Measurements from ENCODE around the gene CDH23.
"Not testable (repeated sequence)": the region's sequence is repeated elsewhere in the genome, so short reads cannot be mapped to it uniquely, and the experiment has no call there.

Gene CDH23

DNA sequence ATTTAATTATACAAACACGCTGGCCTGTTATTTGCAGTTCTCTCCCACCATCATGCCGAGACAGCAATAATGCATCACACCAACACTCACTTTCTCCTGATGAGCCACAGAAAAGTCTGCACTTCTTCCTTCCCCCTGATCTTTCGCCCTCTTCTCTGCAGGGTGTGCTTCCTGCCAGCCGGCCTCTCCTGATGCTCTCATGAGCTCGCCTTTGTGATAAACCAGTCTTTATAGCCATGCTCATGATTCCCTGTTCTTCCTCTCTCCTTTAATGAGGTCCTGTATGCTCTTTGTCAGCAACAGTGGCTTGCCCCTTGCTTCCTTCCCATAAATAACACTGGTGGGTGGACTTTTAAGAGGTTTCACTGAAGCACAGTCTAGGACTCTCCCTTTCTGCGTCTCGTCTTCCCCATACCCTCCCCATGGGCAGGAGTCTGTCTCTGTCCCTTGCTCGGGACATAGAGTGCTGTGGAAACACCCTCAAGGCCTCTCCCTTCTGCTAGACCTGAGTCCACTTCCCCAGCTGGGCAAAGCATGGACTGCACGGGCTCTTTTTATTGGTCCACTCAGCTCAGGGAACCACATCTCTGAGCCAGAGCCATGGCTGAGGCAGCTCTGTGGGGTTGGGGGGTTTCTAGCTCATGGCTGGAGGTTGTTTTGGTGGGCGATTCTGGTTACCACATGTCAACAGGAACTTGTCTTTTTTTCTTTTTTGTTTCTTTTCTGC lies 189.0 kb downstream of the CDH23 start:
- H3K27ac Mint-ChIP-seq = no peak overlapping the region
- H3K27me3 Mint-ChIP-seq (ENCODE audit: low read depth) = no peaks in the 10 kb centered on the region
- no peak overlapping the region for H3K4me3 Mint-ChIP-seq
- no peaks in the 10 kb centered on the region for H3K36me3 Mint-ChIP-seq (ENCODE audit: low read depth)
- no peaks in the 10 kb centered on the region for H3K9me3 Mint-ChIP-seq
- no peaks in the 10 kb centered on the region for H3K4me1 Mint-ChIP-seq (ENCODE audit: low read depth)

DNA sequence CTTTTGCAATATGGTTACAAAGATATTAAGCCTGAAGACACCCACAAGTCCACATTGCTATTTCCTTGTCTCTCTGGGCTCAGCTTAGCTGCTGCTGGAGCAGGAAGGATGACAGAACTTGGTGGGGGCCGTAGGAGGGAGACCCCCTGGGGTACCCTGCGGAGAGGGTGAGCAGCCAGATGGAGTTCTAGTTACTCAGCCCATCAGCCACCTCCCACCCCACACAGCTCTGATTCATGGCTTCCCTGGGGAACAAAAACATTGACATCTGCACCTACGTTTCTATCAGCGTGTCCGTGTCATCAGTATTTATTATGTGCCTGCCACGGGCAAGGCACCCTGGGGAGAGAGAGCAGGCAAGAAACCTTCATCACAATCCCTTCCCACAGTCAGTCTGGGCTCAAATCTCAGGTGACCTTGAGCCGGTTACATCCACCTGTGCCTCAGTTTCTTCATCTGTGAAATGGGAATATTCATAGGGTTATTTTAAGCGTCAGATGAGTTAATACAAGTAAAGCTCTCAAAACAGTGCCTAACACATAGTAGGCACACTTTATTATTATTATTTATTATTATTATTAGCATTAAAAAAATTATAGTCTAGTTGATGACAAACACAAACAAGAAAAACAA lies 191.3 kb downstream of the CDH23 start:
- Mint-ChIP-seq H3K9me3 (no peaks in the 10 kb centered on the region), H3K36me3 (ENCODE audit: low read depth) (no peaks in the 10 kb centered on the region), H3K27me3 (ENCODE audit: low read depth) (no peaks in the 10 kb centered on the region), H3K27ac (no peak overlapping the region), H3K4me1 (ENCODE audit: low read depth) (no peaks in the 10 kb centered on the region), H3K4me3 (no peak overlapping the region)

GRCh38 chr10:71588685-71589084 lies 192.0 kb downstream of the CDH23 start:
- H3K27me3 Mint-ChIP-seq (ENCODE audit: low read depth) = no peaks in the 10 kb centered on the region
- no peak overlapping the region for H3K4me3 Mint-ChIP-seq
- no peaks in the 10 kb centered on the region for H3K9me3 Mint-ChIP-seq
- no peak overlapping the region for H3K27ac Mint-ChIP-seq
- no peaks in the 10 kb centered on the region for H3K4me1 Mint-ChIP-seq (ENCODE audit: low read depth)
- no peaks in the 10 kb centered on the region for H3K36me3 Mint-ChIP-seq (ENCODE audit: low read depth)

GRCh38 chr10:71589617-71590551 lies 193.2 kb downstream of the CDH23 start:
- H3K27ac Mint-ChIP-seq = no peak overlapping the region
- no peaks in the 10 kb centered on the region for H3K36me3 Mint-ChIP-seq (ENCODE audit: low read depth)
- H3K9me3 Mint-ChIP-seq = no peaks in the 10 kb centered on the region
- H3K4me1 Mint-ChIP-seq (ENCODE audit: low read depth) = no peaks in the 10 kb centered on the region
- H3K4me3 Mint-ChIP-seq = no peak overlapping the region
- no peaks in the 10 kb centered on the region for H3K27me3 Mint-ChIP-seq (ENCODE audit: low read depth)

DNA sequence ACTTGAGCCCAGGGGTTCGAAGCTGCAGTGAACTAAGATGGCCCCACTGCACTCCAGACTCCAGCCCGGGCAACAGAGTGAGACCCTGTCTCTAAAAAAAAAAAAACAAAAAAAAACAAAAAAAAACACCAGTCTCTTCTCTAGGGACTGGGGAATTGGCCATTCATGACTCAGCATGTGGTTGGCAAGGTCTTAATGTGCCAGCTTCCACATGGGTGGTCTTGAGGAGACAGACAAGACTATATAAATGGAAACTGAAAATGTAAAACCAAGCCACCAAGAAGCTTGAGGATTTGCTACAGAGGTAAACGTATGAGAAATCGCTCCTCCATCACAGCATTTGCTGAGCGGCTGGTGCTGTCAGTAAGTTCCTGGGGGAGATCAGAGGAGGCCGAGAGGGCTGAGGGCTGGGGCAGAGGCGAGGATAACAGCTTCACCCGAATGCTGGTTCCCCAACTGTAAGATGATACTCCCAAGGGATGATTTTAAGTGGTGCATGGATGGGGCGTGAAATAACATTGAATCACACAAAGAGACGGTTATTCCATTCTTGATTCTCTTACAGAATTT lies 194.1 kb downstream of the CDH23 start:
- Mint-ChIP-seq H3K27ac (no peak overlapping the region), H3K4me1 (ENCODE audit: low read depth) (no peaks in the 10 kb centered on the region), H3K36me3 (ENCODE audit: low read depth) (no peaks in the 10 kb centered on the region), H3K9me3 (no peaks in the 10 kb centered on the region), H3K4me3 (no peak overlapping the region), H3K27me3 (ENCODE audit: low read depth) (no peaks in the 10 kb centered on the region)

- Mint-ChIP-seq H3K27me3 (ENCODE audit: low read depth) (no peaks in the 10 kb centered on the region), H3K4me3 (no peak overlapping the region), H3K36me3 (ENCODE audit: low read depth) (no peaks in the 10 kb centered on the region), H3K4me1 (ENCODE audit: low read depth) (no peaks in the 10 kb centered on the region), H3K9me3 (no peaks in the 10 kb centered on the region), H3K27ac (no peak overlapping the region)
Measured at GRCh38 chr10:71594934-71595571, 198.3 kb downstream of the CDH23 start.

GRCh38 chr10:71595649-71596048 lies 198.9 kb downstream of the CDH23 start:
- H3K4me3 Mint-ChIP-seq = no peak overlapping the region
- no peaks in the 10 kb centered on the region for H3K4me1 Mint-ChIP-seq (ENCODE audit: low read depth)
- no peaks in the 10 kb centered on the region for H3K9me3 Mint-ChIP-seq
- no peaks in the 10 kb centered on the region for H3K36me3 Mint-ChIP-seq (ENCODE audit: low read depth)
- no peaks in the 10 kb centered on the region for H3K27me3 Mint-ChIP-seq (ENCODE audit: low read depth)
- no peak overlapping the region for H3K27ac Mint-ChIP-seq

DNA sequence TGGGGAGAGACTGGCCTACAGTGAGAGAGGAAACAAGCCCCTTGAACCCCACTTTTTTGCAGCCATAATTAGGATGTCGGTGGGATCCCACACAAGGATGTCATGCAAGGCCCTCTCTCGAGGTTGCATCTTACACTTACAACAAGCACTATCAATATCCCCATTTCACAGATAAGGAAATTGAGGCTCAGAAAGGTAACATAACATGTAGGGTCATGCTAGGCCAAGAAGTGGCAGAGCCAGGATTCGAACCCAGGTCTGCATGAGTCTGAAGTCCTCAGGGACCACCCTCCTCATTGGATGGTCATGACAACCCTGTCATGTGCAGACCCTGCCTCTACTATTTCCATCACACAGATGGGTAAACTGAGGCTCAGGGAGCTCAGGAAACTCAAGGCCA lies 199.4 kb downstream of the CDH23 start:
- Mint-ChIP-seq H3K4me1 (ENCODE audit: low read depth) (no peaks in the 10 kb centered on the region), H3K27ac (no peak overlapping the region), H3K9me3 (no peaks in the 10 kb centered on the region), H3K27me3 (ENCODE audit: low read depth) (no peaks in the 10 kb centered on the region), H3K4me3 (no peak overlapping the region), H3K36me3 (ENCODE audit: low read depth) (no peaks in the 10 kb centered on the region)

DNA sequence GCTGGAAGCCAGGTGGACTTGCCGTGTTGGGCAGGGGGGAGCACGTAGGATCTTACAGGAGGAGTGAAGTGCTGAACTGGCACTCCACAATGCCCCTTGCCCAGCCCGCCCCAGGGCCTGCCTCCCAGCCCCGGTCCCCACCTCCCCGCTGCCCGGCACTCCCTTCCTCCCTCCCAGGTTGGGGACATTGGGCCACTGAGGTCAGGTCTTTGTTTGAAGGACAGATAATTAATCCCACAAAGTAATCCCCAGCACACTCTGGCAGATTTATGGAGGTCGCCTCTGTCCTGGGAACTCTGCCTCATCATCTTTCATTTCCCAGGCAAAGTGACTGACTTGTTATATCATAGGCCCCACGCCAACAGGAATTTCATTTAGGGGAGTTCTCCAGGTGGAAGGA lies 200.0 kb downstream of the CDH23 start:
- no peak overlapping the region for H3K27ac Mint-ChIP-seq
- no peak overlapping the region for H3K4me3 Mint-ChIP-seq
- H3K36me3 Mint-ChIP-seq (ENCODE audit: low read depth) = no peaks in the 10 kb centered on the region
- no peaks in the 10 kb centered on the region for H3K4me1 Mint-ChIP-seq (ENCODE audit: low read depth)
- no peaks in the 10 kb centered on the region for H3K27me3 Mint-ChIP-seq (ENCODE audit: low read depth)
- H3K9me3 Mint-ChIP-seq = no peaks in the 10 kb centered on the region

DNA sequence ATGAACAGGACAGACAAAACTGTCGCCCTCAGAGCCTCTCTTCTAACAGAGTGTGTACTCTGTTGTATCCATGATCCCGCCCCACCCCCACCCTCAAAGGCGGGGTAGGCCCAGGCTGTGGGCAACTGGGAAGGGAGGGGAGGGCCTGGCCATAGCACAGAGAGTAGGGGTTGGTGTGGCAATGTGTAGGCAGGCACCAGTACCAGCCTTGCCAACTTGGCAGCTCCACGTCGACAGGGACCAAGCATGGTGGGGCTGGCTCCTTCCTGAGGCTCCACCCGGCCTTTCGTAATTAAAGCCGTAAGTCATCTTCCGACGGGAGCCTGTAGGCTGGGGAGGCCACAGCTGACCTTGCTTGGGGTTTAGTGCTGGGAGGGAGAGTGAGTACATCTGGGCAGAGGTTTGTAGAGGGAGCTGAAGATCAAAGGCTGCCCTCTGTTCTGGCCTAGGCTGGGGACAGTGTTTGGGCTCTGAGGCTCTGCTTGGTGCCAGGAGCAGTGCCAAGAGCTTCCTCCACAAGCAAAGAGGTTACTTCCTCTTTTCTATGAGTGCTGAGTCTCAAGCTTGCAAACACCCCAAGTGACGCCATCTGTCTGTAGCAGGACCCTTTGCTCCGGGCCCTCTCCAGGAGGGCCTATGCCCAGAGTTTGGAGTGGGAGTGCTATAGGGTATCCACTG lies 201.2 kb downstream of the CDH23 start:
- no peaks in the 10 kb centered on the region for H3K27me3 Mint-ChIP-seq (ENCODE audit: low read depth)
- H3K9me3 Mint-ChIP-seq = no peaks in the 10 kb centered on the region
- no peak overlapping the region for H3K27ac Mint-ChIP-seq
- H3K36me3 Mint-ChIP-seq (ENCODE audit: low read depth) = no peaks in the 10 kb centered on the region
- no peak overlapping the region for H3K4me3 Mint-ChIP-seq
- H3K4me1 Mint-ChIP-seq (ENCODE audit: low read depth) = no peaks in the 10 kb centered on the region

DNA sequence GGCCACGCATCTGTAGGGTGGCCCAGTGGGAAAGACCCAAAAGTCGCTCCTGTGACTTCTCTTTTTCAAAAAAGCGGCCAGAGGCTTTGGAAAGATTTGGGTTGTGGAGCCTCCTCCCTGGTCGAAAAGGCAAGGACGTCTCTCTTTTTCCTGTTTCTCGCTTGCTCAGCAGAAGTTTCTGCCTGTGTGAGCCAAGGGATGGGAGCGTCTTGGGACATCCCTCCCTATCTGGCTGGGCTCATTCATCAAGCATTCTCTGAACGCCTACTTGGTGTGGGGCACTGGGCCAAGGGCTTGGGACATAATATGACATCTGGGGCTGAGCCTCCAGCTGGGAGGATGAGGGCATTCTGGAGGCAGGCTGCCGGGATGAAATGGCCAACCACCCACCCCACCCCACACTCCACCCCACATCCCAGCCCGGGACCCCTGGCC lies 201.9 kb downstream of the CDH23 start:
- H3K4me3 Mint-ChIP-seq = no peak overlapping the region
- no peaks in the 10 kb centered on the region for H3K36me3 Mint-ChIP-seq (ENCODE audit: low read depth)
- no peaks in the 10 kb centered on the region for H3K9me3 Mint-ChIP-seq
- no peaks in the 10 kb centered on the region for H3K4me1 Mint-ChIP-seq (ENCODE audit: low read depth)
- H3K27ac Mint-ChIP-seq = no peak overlapping the region
- H3K27me3 Mint-ChIP-seq (ENCODE audit: low read depth) = no peaks in the 10 kb centered on the region

DNA sequence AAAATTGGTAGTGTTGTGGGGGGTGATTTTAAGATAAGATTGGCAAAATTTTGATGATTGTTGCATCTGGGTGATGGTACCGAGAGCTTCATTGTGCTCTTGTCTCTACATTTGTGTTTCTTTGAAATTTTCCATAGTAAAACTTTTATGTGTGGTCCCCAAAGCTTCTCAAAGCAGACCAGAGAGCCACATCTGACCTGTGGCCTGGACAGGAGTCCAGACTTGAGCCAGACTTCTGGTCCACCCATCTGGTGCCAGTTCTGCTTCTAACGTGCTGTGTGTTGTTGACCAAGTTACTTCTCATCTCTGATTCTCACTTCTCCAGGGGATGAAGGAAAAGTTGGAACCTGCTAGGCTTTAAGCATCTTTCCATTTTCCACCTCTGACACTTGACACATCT lies 202.8 kb downstream of the CDH23 start:
- H3K27ac Mint-ChIP-seq = no peak overlapping the region
- H3K36me3 Mint-ChIP-seq (ENCODE audit: low read depth) = no peaks in the 10 kb centered on the region
- no peak overlapping the region for H3K4me3 Mint-ChIP-seq
- no peaks in the 10 kb centered on the region for H3K9me3 Mint-ChIP-seq
- H3K27me3 Mint-ChIP-seq (ENCODE audit: low read depth) = no peaks in the 10 kb centered on the region
- no peaks in the 10 kb centered on the region for H3K4me1 Mint-ChIP-seq (ENCODE audit: low read depth)

DNA sequence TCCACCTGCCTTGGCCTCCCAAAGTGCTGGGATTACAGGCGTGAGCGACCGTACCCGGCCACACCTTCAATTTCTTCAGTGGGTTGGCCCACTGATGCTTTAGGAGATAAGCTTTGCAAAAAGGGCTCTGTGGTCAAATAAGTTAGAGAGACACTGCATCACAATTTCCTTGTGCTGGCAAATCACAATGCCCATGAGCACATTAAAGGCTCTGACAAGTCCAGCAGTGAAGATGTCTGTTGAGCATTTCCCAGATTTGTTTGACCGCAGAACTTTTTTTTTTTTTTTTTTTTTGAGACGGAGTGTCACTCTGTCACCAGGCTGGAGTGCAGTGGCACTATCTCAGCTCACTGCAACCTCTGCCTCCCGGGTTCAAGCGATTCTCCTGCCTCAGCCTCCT lies 203.5 kb downstream of the CDH23 start:
- H3K36me3 Mint-ChIP-seq (ENCODE audit: low read depth); H3K4me1 Mint-ChIP-seq (ENCODE audit: low read depth); H3K9me3 Mint-ChIP-seq; H3K4me3 Mint-ChIP-seq; H3K27me3 Mint-ChIP-seq (ENCODE audit: low read depth); H3K27ac Mint-ChIP-seq: not testable (repeated sequence)

DNA sequence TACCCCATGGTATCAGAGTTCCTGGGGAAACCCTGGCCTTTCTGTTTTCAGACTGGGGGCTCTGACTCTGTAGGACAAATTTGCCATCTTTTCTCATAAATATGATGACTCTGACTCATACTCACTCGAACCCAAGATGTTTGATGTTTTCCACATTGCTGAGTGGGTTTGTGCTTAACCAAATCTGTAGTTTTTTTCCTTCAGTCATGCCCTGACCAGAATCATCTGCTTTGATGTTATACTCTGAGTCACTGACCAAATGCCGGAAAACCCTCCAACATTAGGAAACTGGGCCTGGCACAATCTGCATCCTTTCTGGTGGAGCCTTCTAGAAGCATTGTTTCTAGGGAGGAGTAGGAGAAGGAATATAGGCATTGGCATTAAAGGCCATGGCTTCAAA lies 204.1 kb downstream of the CDH23 start:
- H3K9me3 Mint-ChIP-seq = no peaks in the 10 kb centered on the region
- no peaks in the 10 kb centered on the region for H3K36me3 Mint-ChIP-seq (ENCODE audit: low read depth)
- H3K4me1 Mint-ChIP-seq (ENCODE audit: low read depth) = no peaks in the 10 kb centered on the region
- H3K27ac Mint-ChIP-seq = no peak overlapping the region
- H3K27me3 Mint-ChIP-seq (ENCODE audit: low read depth) = no peaks in the 10 kb centered on the region
- H3K4me3 Mint-ChIP-seq = no peak overlapping the region

All from T-helper 1 cell treated with Interleukin-12 subunit alpha and Interleukin-12 subunit beta and Interleukin-4 antibody, amounts not matched to agents 30 μg/mL and 1 μg/mL, for 36 hours (primary cell).